NCI-H1092 (cell line): ENCODE measurements around the gene WTAP.
A peak's percentile ranks its signal among the peaks of the same experiment; 100 is the strongest.
"Not testable (repeated sequence)": the region's sequence is repeated elsewhere in the genome, so short reads cannot be mapped to it uniquely, and the experiment has no call there.

Experiments
- DNase-seq: peaks from one replicate; lab custom pipeline; 2025; lab: John Stamatoyannopoulos, UW

Gene WTAP

GRCh38 chr6:159693894-159694545, 33.3 kb upstream of the WTAP start:
- no peak for DNase-seq

GRCh38 chr6:159695984-159696383, 31.3 kb upstream of the WTAP start:
- no peak for DNase-seq

- DNase-seq = no peak
These were observed 26.3 kb upstream of the WTAP start for GRCh38 chr6:159700970-159701369.

GRCh38 chr6:159701413-159701999, 25.8 kb upstream of the WTAP start:
- DNase-seq = no peak

GRCh38 chr6:159710603-159711002, 16.7 kb upstream of the WTAP start:
- not testable (repeated sequence) for DNase-seq

GRCh38 chr6:159712389-159712788, 14.9 kb upstream of the WTAP start:
- not testable (repeated sequence) for DNase-seq

GRCh38 chr6:159713984-159714383, 13.3 kb upstream of the WTAP start:
- DNase-seq = no peak

GRCh38 chr6:159714404-159714803, 12.9 kb upstream of the WTAP start:
- no peak for DNase-seq

- DNase-seq = no peak
These were observed 12.1 kb upstream of the WTAP start for GRCh38 chr6:159715166-159715565.

- DNase-seq = no peak
These were observed 11.7 kb upstream of the WTAP start for GRCh38 chr6:159715605-159716004.

GRCh38 chr6:159716247-159717096, 10.8 kb upstream of the WTAP start:
- no peak for DNase-seq

GRCh38 chr6:159718634-159719033, 8.7 kb upstream of the WTAP start:
- no peak for DNase-seq

- DNase-seq = no peak
These were observed 8.0 kb upstream of the WTAP start for GRCh38 chr6:159719287-159719686.

- DNase-seq = no peak
These were observed 6.6 kb upstream of the WTAP start for GRCh38 chr6:159720708-159721107.

GRCh38 chr6:159721981-159722380, 5.3 kb upstream of the WTAP start:
- not testable (repeated sequence) for DNase-seq

- no peak for DNase-seq
These were observed 4.7 kb upstream of the WTAP start for GRCh38 chr6:159722655-159723054.

GRCh38 chr6:159723259-159723658, 4.0 kb upstream of the WTAP start:
- no peak for DNase-seq

GRCh38 chr6:159724778-159725177, 2.5 kb upstream of the WTAP start:
- DNase-seq = no peak

GRCh38 chr6:159725208-159725607, 2.1 kb upstream of the WTAP start:
- not testable (repeated sequence) for DNase-seq

GRCh38 chr6:159726255-159726917, 920 bp upstream of the WTAP start:
- DNase-seq = peak; percentile 86

- DNase-seq = peak; percentile 63
These were observed 575 bp downstream of the WTAP start for GRCh38 chr6:159727717-159728445.

- DNase-seq = no peak
These were observed 1.2 kb downstream of the WTAP start for GRCh38 chr6:159728531-159728964.
